PFSK-1 (cell line): ENCODE measurements around the gene SLIT3.

ENCODE experiments used
- FOXP2 ChIP-seq: optimal IDR thresholded peaks from 2 replicates; pipeline ENCODE3; 2011; ENCODE audit warnings: borderline replicate concordance, control low read depth, inconsistent platforms; ENCODE audit not compliant: insufficient read depth; ENCODE audit errors: extremely low read length, extremely low read depth
- POLR2AphosphoS5 ChIP-seq: IDR thresholded peaks from 2 replicates; pipeline ENCODE4 v1.6.1; 2012; ENCODE audit warnings: low read depth, mild to moderate bottlenecking, control low read depth, low read length, moderate library complexity
- REST ChIP-seq, 2 experiments: IDR thresholded peaks; 2 replicates each; pipeline versions ENCODE4 v1.6.1 to v1.8.0; 2011 to 2012; ENCODE audit warnings: low read depth in 2 of 2, low read length in 2 of 2, control low read depth in 1 of 2, inconsistent platforms in 1 of 2, mild to moderate bottlenecking in 1 of 2, moderate library complexity in 1 of 2; ENCODE audit not compliant: insufficient read depth in 1 of 2
- SIN3A ChIP-seq: IDR thresholded peaks from 2 replicates; pipeline ENCODE4 v1.6.1; 2012; ENCODE audit warnings: mild to moderate bottlenecking, low read length, moderate library complexity, borderline replicate concordance; ENCODE audit not compliant: insufficient read depth
- TAF1 ChIP-seq: IDR thresholded peaks from 2 replicates; pipeline ENCODE4 v1.6.1; 2012; ENCODE audit warnings: low read length, control low read depth, borderline replicate concordance; ENCODE audit not compliant: insufficient read depth

- TF ChIP-seq REST (IDR thresholded peaks at IDR 0.05; ENCODE audit: insufficient read depth in 1 of 2, low read depth in 2 of 2, low read length in 2 of 2) = no peak
- no peak for TF ChIP-seq POLR2AphosphoS5
- TF ChIP-seq TAF1 = no peak
- TF ChIP-seq SIN3A = no peak
- TF ChIP-seq FOXP2 = no peak
Measured at GRCh38 chr5:169122951-169123350, 178.0 kb downstream of the SLIT3 start.
